Urinary bladder (tissue), 4 donors: ENCODE data around the gene C2orf92. TPM values are rescaled to one million over a fixed set of nuclear protein-coding genes. Genes with fewer than 3 reads are reported as not detected.

Experiments
- DNase-seq: peaks from one replicate; pipeline ENCODE4 v3.0.0-alpha.2; 2015; ENCODE audit errors: extremely low spot score
- H3K27ac ChIP-seq: one replicate; pipeline ENCODE4 v1.5.1; 2013; ENCODE audit warnings: low read depth, mild to moderate bottlenecking, moderate library complexity
- H3K36me3 ChIP-seq: one replicate; pipeline ENCODE4 v1.6.1; 2013; ENCODE audit warnings: mild to moderate bottlenecking, moderate library complexity; ENCODE audit not compliant: insufficient read depth
- H3K4me1 ChIP-seq: one replicate; pipeline ENCODE4 v1.6.1; 2013; ENCODE audit warnings: mild to moderate bottlenecking, moderate library complexity; ENCODE audit not compliant: insufficient read depth
- H3K4me3 ChIP-seq: one replicate; pipeline ENCODE4 v1.5.1; 2013; ENCODE audit warnings: low read depth, low read length
- WGBS: extraction: QIAGEN DNeasy Blood & Tissue Kit; methylation state at CpG from one replicate; pipeline ENCODE4 v1.1.7; 2013; 5-methylcytosine and 5-hydroxymethylcytosine counted together
- polyA plus RNA-seq: library from polyadenylated mRNA; stranded (reverse); fragments of 200-250 nt; gene quantifications from one replicate; pipeline ENCODE4 v1.2.3, GENCODE V29; 2013
- total RNA-seq: library from RNA; depleted of rRNA; stranded (reverse); fragments of >200 nt; gene quantifications from one replicate; pipeline ENCODE4 v1.2.3, GENCODE V29; 2014
- donor health status: healthy with polysubstance abuse.
- donor health status: healthy.

The C2orf92 gene
- total and polyA plus RNA-seq, 2 donors: 1.7 to 11.2 TPM

- Histone ChIP-seq H3K36me3 (no peaks in the 10 kb centered on the region), H3K27ac (no peak overlapping the region), H3K4me1 (no peaks in the 10 kb centered on the region), H3K4me3 (no peak overlapping the region)
- WGBS: 45% methylated on average over 6 of the region's 6 CpGs
- no peak for DNase-seq
Measured at GRCh38 chr2:97691166-97691565, 21.7 kb downstream of the C2orf92 start.

GRCh38 chr2:97693476-97693875, 24.0 kb downstream of the C2orf92 start:
- no peak for DNase-seq
- Histone ChIP-seq H3K36me3 (no peaks in the 10 kb centered on the region), H3K4me1 (peaks cover 1% of the 10 kb centered on the region), H3K27ac (no peak overlapping the region), H3K4me3 (no peak overlapping the region)

- Histone ChIP-seq H3K36me3 (no peaks in the 10 kb centered on the region), H3K4me3 (no peak overlapping the region), H3K4me1 (peaks cover 1% of the 10 kb centered on the region), H3K27ac (no peak overlapping the region)
- no peak for DNase-seq
- 86% methylated on average over 5 of the region's 5 CpGs for WGBS
Measured at GRCh38 chr2:97695744-97696143, 26.2 kb downstream of the C2orf92 start.

GRCh38 chr2:97697252-97698235, 28.0 kb downstream of the C2orf92 start:
- WGBS: 27% methylated on average over 14 of the region's 14 CpGs
- no peak overlapping the region for H3K4me3 ChIP-seq
- H3K4me1 ChIP-seq: peaks cover 1% of the 10 kb centered on the region
- H3K36me3 ChIP-seq: no peaks in the 10 kb centered on the region
- peak; percentile 64 for DNase-seq
- no peak overlapping the region for H3K27ac ChIP-seq

GRCh38 chr2:97698530-97698929, 29.0 kb downstream of the C2orf92 start:
- DNase-seq: no peak
- Histone ChIP-seq H3K4me1 (peaks cover 1% of the 10 kb centered on the region), H3K27ac (no peak overlapping the region), H3K4me3 (no peak overlapping the region), H3K36me3 (no peaks in the 10 kb centered on the region)
- 73% methylated on average over 4 of the region's 4 CpGs for WGBS

- Histone ChIP-seq H3K27ac (no peak overlapping the region), H3K4me3 (no peak overlapping the region), H3K4me1 (peaks cover 1% of the 10 kb centered on the region), H3K36me3 (no peaks in the 10 kb centered on the region)
- 60% methylated on average over 11 of the region's 11 CpGs for WGBS
- no peak for DNase-seq
Measured at GRCh38 chr2:97699765-97700444, 30.4 kb downstream of the C2orf92 start.

GRCh38 chr2:97701186-97701585, 31.7 kb downstream of the C2orf92 start:
- H3K36me3 ChIP-seq: no peaks in the 10 kb centered on the region
- DNase-seq: no peak
- 82% methylated on average over 13 of the region's 13 CpGs for WGBS

GRCh38 chr2:97701851-97702465, 32.4 kb downstream of the C2orf92 start:
- DNase-seq: no peak
- WGBS: 89% methylated on average over 6 of the region's 6 CpGs
- H3K4me1 ChIP-seq: no peaks in the 10 kb centered on the region
- H3K4me3 ChIP-seq: no peak overlapping the region
- H3K36me3 ChIP-seq: no peaks in the 10 kb centered on the region
- no peak overlapping the region for H3K27ac ChIP-seq

More at GRCh38 chr2:97701186-97701585, 31.7 kb downstream of the C2orf92 start:
- H3K4me3 ChIP-seq: no peak overlapping the region
- H3K4me1 ChIP-seq: peaks cover 1% of the 10 kb centered on the region
- no peak overlapping the region for H3K27ac ChIP-seq

- H3K36me3 ChIP-seq: no peaks in the 10 kb centered on the region
- H3K4me1 ChIP-seq: no peaks in the 10 kb centered on the region
- no peak overlapping the region for H3K4me3 ChIP-seq
- DNase-seq: no peak
- no peak overlapping the region for H3K27ac ChIP-seq
- WGBS: 89% methylated on average over 19 of the region's 19 CpGs
Measured at GRCh38 chr2:97702731-97703470, 33.4 kb downstream of the C2orf92 start.

- 83% methylated on average over 3 of the region's 3 CpGs for WGBS
- no peaks in the 10 kb centered on the region for H3K4me1 ChIP-seq
Measured at GRCh38 chr2:97703741-97704140, 34.2 kb downstream of the C2orf92 start.

GRCh38 chr2:97704989-97705388, 35.5 kb downstream of the C2orf92 start:
- no peak overlapping the region for H3K4me3 ChIP-seq
- no peaks in the 10 kb centered on the region for H3K36me3 ChIP-seq
- WGBS: 90% methylated on average over 5 of the region's 5 CpGs
- H3K27ac ChIP-seq: no peak overlapping the region
- no peak for DNase-seq
- H3K4me1 ChIP-seq: no peaks in the 10 kb centered on the region

More at GRCh38 chr2:97703741-97704140, 34.2 kb downstream of the C2orf92 start:
- no peak for DNase-seq
- no peaks in the 10 kb centered on the region for H3K36me3 ChIP-seq
- H3K4me3 ChIP-seq: no peak overlapping the region
- no peak overlapping the region for H3K27ac ChIP-seq

GRCh38 chr2:97706112-97706511, 36.6 kb downstream of the C2orf92 start:
- H3K36me3 ChIP-seq: no peaks in the 10 kb centered on the region
- 93% methylated on average over 13 of the region's 13 CpGs for WGBS
- no peak for DNase-seq
- H3K4me3 ChIP-seq: no peak overlapping the region
- H3K27ac ChIP-seq: no peak overlapping the region
- no peaks in the 10 kb centered on the region for H3K4me1 ChIP-seq

GRCh38 chr2:97706708-97707345, 37.3 kb downstream of the C2orf92 start:
- 64% methylated on average over 11 of the region's 11 CpGs for WGBS
- Histone ChIP-seq H3K4me1 (no peaks in the 10 kb centered on the region), H3K36me3 (no peaks in the 10 kb centered on the region), H3K4me3 (no peak overlapping the region), H3K27ac (no peak overlapping the region)
- DNase-seq: no peak
